GM19193 (cell line): ENCODE results near the gene CENATAC.

Experiments used
- POLR2A ChIP-seq: IDR thresholded peaks from 4 replicates; pipeline ENCODE4 v1.6.1; 2011; ENCODE audit not compliant: insufficient read depth, insufficient read length; ENCODE audit errors: extremely low read depth

CENATAC gene

GRCh38 chr11:118980191-118980881, 17.6 kb upstream of the CENATAC start:
- TF ChIP-seq POLR2A: no peak

- TF ChIP-seq POLR2A: no peak
Observed at GRCh38 chr11:118984825-118985224, 13.1 kb upstream of the CENATAC start.

GRCh38 chr11:118988280-118988679, 9.7 kb upstream of the CENATAC start:
- TF ChIP-seq POLR2A: no peak

GRCh38 chr11:118996926-118997626, 862 bp upstream of the CENATAC start:
- TF ChIP-seq POLR2A: peak; percentile 11

GRCh38 chr11:118998388-118998717, 415 bp downstream of the CENATAC start:
- TF ChIP-seq POLR2A: no peak

- no peak for TF ChIP-seq POLR2A
Observed at GRCh38 chr11:118998822-118999221, 884 bp downstream of the CENATAC start.

GRCh38 chr11:119000906-119001305, 3.0 kb downstream of the CENATAC start:
- TF ChIP-seq POLR2A: no peak

GRCh38 chr11:119006656-119007055, 8.7 kb downstream of the CENATAC start:
- TF ChIP-seq POLR2A: no peak

GRCh38 chr11:119011476-119012053, 13.6 kb downstream of the CENATAC start:
- TF ChIP-seq POLR2A: no peak

- TF ChIP-seq POLR2A: no peak
Observed at GRCh38 chr11:119012629-119013170, 14.8 kb downstream of the CENATAC start.

- peak; percentile 43 for TF ChIP-seq POLR2A
Observed at GRCh38 chr11:119014209-119014924, 16.4 kb downstream of the CENATAC start.

GRCh38 chr11:119015054-119015611, 17.2 kb downstream of the CENATAC start:
- peak; percentile 30 for TF ChIP-seq POLR2A

GRCh38 chr11:119016216-119017009, 18.5 kb downstream of the CENATAC start:
- no peak for TF ChIP-seq POLR2A
